ENCODE results near the gene RXRA. TPM values are rescaled to one million over a fixed set of nuclear protein-coding genes. Genes with fewer than 3 reads are reported as not detected.
A peak's percentile ranks its signal among the peaks of the same experiment; 100 is the strongest.

Gene RXRA
- total RNA-seq, 1 donor from 2014 or later: 33.4 TPM

DNA sequence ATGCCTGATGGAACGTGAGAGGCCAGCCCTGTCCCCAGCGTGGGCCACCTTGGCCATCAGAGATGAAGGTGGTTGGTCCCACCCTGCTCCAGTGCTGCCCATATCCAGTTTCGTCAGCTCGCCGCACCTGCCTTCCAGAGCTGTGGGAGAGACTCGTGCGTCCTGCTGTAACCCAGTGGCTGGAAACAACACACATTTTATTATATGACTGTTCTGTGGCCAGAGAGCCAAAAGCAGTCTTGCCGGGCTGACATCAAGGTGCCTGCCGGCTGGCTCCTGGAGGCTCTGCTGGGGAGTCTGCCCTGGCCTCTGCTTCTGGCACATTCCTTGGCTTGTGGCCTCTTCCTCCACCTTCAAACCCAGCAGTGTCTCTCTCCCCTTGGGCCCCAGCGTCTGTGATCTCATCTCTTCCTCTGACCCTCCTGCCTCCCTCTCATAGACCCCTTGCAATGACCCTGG is 94.7 kb downstream of the RXRA start:
- no peak for FAIRE-seq
- DNase-seq (ENCODE audit: low read depth): no peak
- H3K79me2 ChIP-seq (ENCODE audit: insufficient read depth, low read length): no peaks in the 10 kb centered on the region
- Mint-ChIP-seq H3K4me3 (ENCODE audit: unreplicated experiment) (no peak overlapping the region), H3K27me3 (ENCODE audit: low read depth, unreplicated experiment) (no peaks in the 10 kb centered on the region), H3K27ac (ENCODE audit: unreplicated experiment) (peak overlapping the region; percentile 41), H3K36me3 (ENCODE audit: low read depth, unreplicated experiment) (peaks cover 6% of the 10 kb centered on the region), H3K4me1 (ENCODE audit: low read depth, unreplicated experiment) (no peaks in the 10 kb centered on the region), H3K9me3 (ENCODE audit: unreplicated experiment) (no peaks in the 10 kb centered on the region)
- no peak overlapping the region for H3K4me3 ChIP-seq (ENCODE audit: insufficient read depth, low read depth, low read length)
- no peak overlapping the region for H3K4me2 ChIP-seq (ENCODE audit: low read length)
- no peaks in the 10 kb centered on the region for H3K27me3 ChIP-seq (ENCODE audit: insufficient read depth, low read length)
- H3K4me1 ChIP-seq (ENCODE audit: insufficient read depth, low read length): no peaks in the 10 kb centered on the region
- no peaks in the 10 kb centered on the region for H3K36me3 ChIP-seq (ENCODE audit: insufficient read depth, low read length)
- no peaks in the 10 kb centered on the region for H3K9me3 ChIP-seq (ENCODE audit: insufficient read depth, low read depth, low read length)
- H4K20me1 ChIP-seq (ENCODE audit: insufficient read depth, low read length): peaks cover 33% of the 10 kb centered on the region
- H2AFZ ChIP-seq (ENCODE audit: low read depth, low read length): no peak overlapping the region
- H3K9ac ChIP-seq (ENCODE audit: low read length): no peak overlapping the region
- TF ChIP-seq EZH2 (IDR thresholded peaks at IDR 0.05; ENCODE audit: insufficient read depth, low read length): no peak
- TF ChIP-seq, protein P1, sequence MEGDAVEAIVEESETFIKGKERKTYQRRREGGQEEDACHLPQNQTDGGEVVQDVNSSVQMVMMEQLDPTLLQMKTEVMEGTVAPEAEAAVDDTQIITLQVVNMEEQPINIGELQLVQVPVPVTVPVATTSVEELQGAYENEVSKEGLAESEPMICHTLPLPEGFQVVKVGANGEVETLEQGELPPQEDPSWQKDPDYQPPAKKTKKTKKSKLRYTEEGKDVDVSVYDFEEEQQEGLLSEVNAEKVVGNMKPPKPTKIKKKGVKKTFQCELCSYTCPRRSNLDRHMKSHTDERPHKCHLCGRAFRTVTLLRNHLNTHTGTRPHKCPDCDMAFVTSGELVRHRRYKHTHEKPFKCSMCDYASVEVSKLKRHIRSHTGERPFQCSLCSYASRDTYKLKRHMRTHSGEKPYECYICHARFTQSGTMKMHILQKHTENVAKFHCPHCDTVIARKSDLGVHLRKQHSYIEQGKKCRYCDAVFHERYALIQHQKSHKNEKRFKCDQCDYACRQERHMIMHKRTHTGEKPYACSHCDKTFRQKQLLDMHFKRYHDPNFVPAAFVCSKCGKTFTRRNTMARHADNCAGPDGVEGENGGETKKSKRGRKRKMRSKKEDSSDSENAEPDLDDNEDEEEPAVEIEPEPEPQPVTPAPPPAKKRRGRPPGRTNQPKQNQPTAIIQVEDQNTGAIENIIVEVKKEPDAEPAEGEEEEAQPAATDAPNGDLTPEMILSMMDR (IDR thresholded peaks at IDR 0.05; ENCODE audit: insufficient read depth, low read depth, low read length): no peak
- no peak overlapping the region for H3K27ac ChIP-seq (ENCODE audit: low read depth, low read length)

- FAIRE-seq (no peak), DNase-seq (ENCODE audit: low read depth) (no peak)
- H3K4me1 ChIP-seq (ENCODE audit: insufficient read depth, low read length): no peaks in the 10 kb centered on the region
- Mint-ChIP-seq H3K4me3 (ENCODE audit: unreplicated experiment) (no peak overlapping the region), H3K36me3 (ENCODE audit: low read depth, unreplicated experiment) (peaks cover 7% of the 10 kb centered on the region), H3K27ac (ENCODE audit: unreplicated experiment) (no peak overlapping the region), H3K9me3 (ENCODE audit: unreplicated experiment) (no peaks in the 10 kb centered on the region), H3K27me3 (ENCODE audit: low read depth, unreplicated experiment) (no peaks in the 10 kb centered on the region), H3K4me1 (ENCODE audit: low read depth, unreplicated experiment) (no peaks in the 10 kb centered on the region)
- H2AFZ ChIP-seq (ENCODE audit: low read depth, low read length): no peak overlapping the region
- H4K20me1 ChIP-seq (ENCODE audit: insufficient read depth, low read length): peaks cover 37% of the 10 kb centered on the region
- H3K9me3 ChIP-seq (ENCODE audit: insufficient read depth, low read depth, low read length): no peaks in the 10 kb centered on the region
- H3K79me2 ChIP-seq (ENCODE audit: insufficient read depth, low read length): no peaks in the 10 kb centered on the region
- H3K36me3 ChIP-seq (ENCODE audit: insufficient read depth, low read length): no peaks in the 10 kb centered on the region
- H3K4me2 ChIP-seq (ENCODE audit: low read length): no peak overlapping the region
- H3K27ac ChIP-seq (ENCODE audit: low read depth, low read length): no peak overlapping the region
- H3K9ac ChIP-seq (ENCODE audit: low read length): no peak overlapping the region
- H3K27me3 ChIP-seq (ENCODE audit: insufficient read depth, low read length): no peaks in the 10 kb centered on the region
- TF ChIP-seq, protein P1 (IDR thresholded peaks at IDR 0.05; ENCODE audit: insufficient read depth, low read depth, low read length): no peak
- TF ChIP-seq EZH2 (IDR thresholded peaks at IDR 0.05; ENCODE audit: insufficient read depth, low read length): no peak
- H3K4me3 ChIP-seq (ENCODE audit: insufficient read depth, low read depth, low read length): no peak overlapping the region
Measured at GRCh38 chr9:134421888-134422287, 95.6 kb downstream of the RXRA start.

DNA sequence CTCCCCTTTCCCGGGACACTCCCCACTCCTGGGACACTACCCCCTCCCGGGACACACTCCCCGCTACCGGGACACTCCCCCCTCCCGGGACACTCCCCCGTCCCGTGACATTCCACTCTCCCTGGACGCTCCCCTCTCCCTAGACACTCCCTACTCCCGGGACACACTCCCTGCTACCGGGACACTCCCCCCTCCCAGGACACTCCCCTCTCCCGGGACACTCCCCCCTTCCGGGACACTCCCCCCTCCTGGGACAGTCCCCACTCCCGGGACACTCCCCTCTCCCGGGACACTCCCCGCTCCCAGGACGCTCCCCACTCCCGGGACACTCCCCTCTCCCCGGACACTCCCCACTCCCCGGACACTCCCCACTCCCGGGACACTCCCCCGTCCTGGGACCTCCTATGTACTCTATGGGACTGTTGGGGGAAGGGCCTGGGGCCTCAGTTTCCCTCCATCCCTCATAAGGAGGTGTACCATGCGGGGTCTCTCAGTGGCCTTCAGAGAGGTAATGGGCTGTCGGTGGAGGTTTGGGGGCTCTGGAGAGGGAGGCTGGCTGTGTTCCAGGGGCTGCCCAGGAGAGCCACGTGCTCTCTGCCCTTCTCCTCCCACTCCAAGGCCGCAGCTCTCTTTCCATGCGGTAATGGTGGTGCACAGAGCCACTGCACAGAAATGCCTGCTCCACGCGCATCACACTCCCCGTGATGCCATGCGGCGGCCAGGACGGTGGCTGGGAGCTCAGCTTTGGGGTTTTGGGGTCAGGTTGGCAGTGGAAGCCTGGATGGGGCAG is 96.2 kb downstream of the RXRA start:
- H3K27ac Mint-ChIP-seq (ENCODE audit: unreplicated experiment): no peak overlapping the region
- H3K4me3 ChIP-seq (ENCODE audit: insufficient read depth, low read depth, low read length): no peak overlapping the region

More for the DNA sequence above, 96.2 kb downstream of the RXRA start:
- peaks cover 9% of the 10 kb centered on the region for H3K36me3 Mint-ChIP-seq (ENCODE audit: low read depth, unreplicated experiment)
- H3K27me3 ChIP-seq (ENCODE audit: insufficient read depth, low read length): no peaks in the 10 kb centered on the region
- no peak overlapping the region for H3K27ac ChIP-seq (ENCODE audit: low read depth, low read length)
- no peak for TF ChIP-seq EZH2 (IDR thresholded peaks at IDR 0.05; ENCODE audit: insufficient read depth, low read length)
- TF ChIP-seq, protein P1 (IDR thresholded peaks at IDR 0.05; ENCODE audit: insufficient read depth, low read depth, low read length): no peak
- no peaks in the 10 kb centered on the region for H3K9me3 ChIP-seq (ENCODE audit: insufficient read depth, low read depth, low read length)
- H3K4me2 ChIP-seq (ENCODE audit: low read length): no peak overlapping the region
- FAIRE-seq: no peak
- H3K36me3 ChIP-seq (ENCODE audit: insufficient read depth, low read length): no peaks in the 10 kb centered on the region
- H3K4me1 ChIP-seq (ENCODE audit: insufficient read depth, low read length): no peaks in the 10 kb centered on the region
- no peaks in the 10 kb centered on the region for H3K27me3 Mint-ChIP-seq (ENCODE audit: low read depth, unreplicated experiment)
- H3K4me1 Mint-ChIP-seq (ENCODE audit: low read depth, unreplicated experiment): no peaks in the 10 kb centered on the region
- DNase-seq (ENCODE audit: low read depth): no peak
- no peak overlapping the region for H3K4me3 Mint-ChIP-seq (ENCODE audit: unreplicated experiment)
- H3K9me3 Mint-ChIP-seq (ENCODE audit: unreplicated experiment): no peaks in the 10 kb centered on the region
- peaks cover 37% of the 10 kb centered on the region for H4K20me1 ChIP-seq (ENCODE audit: insufficient read depth, low read length)
- H2AFZ ChIP-seq (ENCODE audit: low read depth, low read length): no peak overlapping the region
- no peaks in the 10 kb centered on the region for H3K79me2 ChIP-seq (ENCODE audit: insufficient read depth, low read length)
- no peak overlapping the region for H3K9ac ChIP-seq (ENCODE audit: low read length)

Measured in astrocyte (in vitro differentiated cells and primary cell).